Panc1 (cell line): ENCODE results near the gene ALPK1.
"Not testable (repeated sequence)": the region's sequence is repeated elsewhere in the genome, so short reads cannot be mapped to it uniquely, and the experiment has no call there.

Source experiments
- CTCF ChIP-seq: fragments of 450-650 bp; IDR thresholded peaks from 2 replicates; pipeline ENCODE4 v1.5.1; 2017; ENCODE audit warnings: mild to moderate bottlenecking
- POLR2AphosphoS5 ChIP-seq: IDR thresholded peaks from 2 replicates; pipeline ENCODE4 v1.6.1; 2012; ENCODE audit warnings: mild to moderate bottlenecking, low read depth, low read length, moderate library complexity

DNA sequence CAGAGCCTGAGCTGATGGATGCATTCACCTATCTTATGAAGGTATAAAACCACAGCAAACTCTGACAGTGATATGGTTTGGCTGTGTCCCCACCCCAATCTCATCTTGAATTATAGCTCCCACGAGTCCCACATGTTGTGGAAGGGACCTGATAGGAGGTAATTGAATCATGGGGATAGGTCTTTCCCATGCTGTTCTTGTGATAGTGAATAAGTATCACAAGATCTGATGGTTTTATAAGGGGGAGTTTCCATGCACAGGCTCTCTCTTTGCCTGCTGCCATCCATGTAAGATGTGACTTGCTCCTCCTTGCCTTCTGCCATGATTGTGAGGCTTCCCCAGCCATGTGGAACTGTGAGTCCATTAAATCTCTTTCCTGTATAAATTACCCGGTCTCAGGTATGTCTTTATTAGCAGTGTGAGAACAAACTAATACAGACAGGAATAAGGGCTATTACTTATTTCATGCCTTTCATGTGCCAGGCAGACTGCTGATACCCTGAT, 15.2 kb upstream of the ALPK1 start:
- not testable (repeated sequence) for TF ChIP-seq CTCF, POLR2AphosphoS5
